ENCODE data around the gene KICS2.

- no peak for TF ChIP-seq CTCF (IDR thresholded peaks at IDR 0.05; ENCODE audit: insufficient read depth, low read depth, low read length)
- TF ChIP-seq EZH2 (IDR thresholded peaks at IDR 0.05; ENCODE audit: insufficient read depth, low read length) = no peak
These were observed 35.3 kb downstream of the KICS2 start for GRCh38 chr12:64186789-64187188.

All from astrocyte (in vitro differentiated cells and primary cell).